Measurements from ENCODE around the gene ERLEC1.
"Not testable (repeated sequence)": the region's sequence is repeated elsewhere in the genome, so short reads cannot be mapped to it uniquely, and the experiment has no call there.

Gene ERLEC1

GRCh38 chr2:53811601-53812000, 24.8 kb downstream of the ERLEC1 start:
- no peak for TF ChIP-seq Cebpa-rat (IDR thresholded peaks at IDR 0.05)
- H3K9me3 ChIP-seq, result no peaks in the 10 kb centered on the region
- H3K4me3 ChIP-seq, result no peak overlapping the region
- no peak overlapping the region for H3K9ac ChIP-seq
- H3K4me1 ChIP-seq, result no peaks in the 10 kb centered on the region
- no peaks in the 10 kb centered on the region for H3K27me3 ChIP-seq
- H3K36me3 ChIP-seq, result peaks cover 83% of the 10 kb centered on the region
- H3K4me2 ChIP-seq, result no peak overlapping the region
- H3K27ac ChIP-seq, result no peak overlapping the region
- no peaks in the 10 kb centered on the region for H4K20me1 ChIP-seq

GRCh38 chr2:53813151-53813550, 26.3 kb downstream of the ERLEC1 start:
- Histone ChIP-seq H3K4me1 (no peaks in the 10 kb centered on the region), H3K9ac (no peak overlapping the region), H3K9me3 (no peaks in the 10 kb centered on the region), H3K4me2 (no peak overlapping the region), H3K36me3 (peaks cover 78% of the 10 kb centered on the region), H3K27ac (no peak overlapping the region), H4K20me1 (no peaks in the 10 kb centered on the region), H3K27me3 (no peaks in the 10 kb centered on the region), H3K4me3 (no peak overlapping the region)
- TF ChIP-seq Cebpa-rat (IDR thresholded peaks at IDR 0.05), result no peak

GRCh38 chr2:53818854-53819435, 32.1 kb downstream of the ERLEC1 start:
- Histone ChIP-seq H3K27me3 (no peaks in the 10 kb centered on the region), H3K4me1 (peaks cover 5% of the 10 kb centered on the region), H4K20me1 (no peaks in the 10 kb centered on the region), H3K9me3 (no peaks in the 10 kb centered on the region), H3K27ac (no peak overlapping the region), H3K4me2 (no peak overlapping the region), H3K36me3 (peaks cover 54% of the 10 kb centered on the region), H3K9ac (no peak overlapping the region), H3K4me3 (no peak overlapping the region)
- TF ChIP-seq Cebpa-rat (IDR thresholded peaks at IDR 0.05), result no peak

GRCh38 chr2:53819634-53820033, 32.8 kb downstream of the ERLEC1 start:
- H3K9ac ChIP-seq, result no peak overlapping the region
- TF ChIP-seq Cebpa-rat (IDR thresholded peaks at IDR 0.05), result no peak
- no peak overlapping the region for H3K4me2 ChIP-seq
- H3K9me3 ChIP-seq, result no peaks in the 10 kb centered on the region
- no peaks in the 10 kb centered on the region for H3K27me3 ChIP-seq
- H3K27ac ChIP-seq, result no peak overlapping the region
- no peaks in the 10 kb centered on the region for H4K20me1 ChIP-seq
- H3K36me3 ChIP-seq, result peaks cover 53% of the 10 kb centered on the region
- H3K4me1 ChIP-seq, result peaks cover 5% of the 10 kb centered on the region
- no peak overlapping the region for H3K4me3 ChIP-seq

GRCh38 chr2:53820048-53820447, 33.2 kb downstream of the ERLEC1 start:
- H3K4me1 ChIP-seq, result peaks cover 5% of the 10 kb centered on the region
- no peak for TF ChIP-seq Cebpa-rat (IDR thresholded peaks at IDR 0.05)

GRCh38 chr2:53820711-53821110, 33.9 kb downstream of the ERLEC1 start:
- H4K20me1 ChIP-seq, result no peaks in the 10 kb centered on the region
- no peak overlapping the region for H3K4me3 ChIP-seq
- H3K4me2 ChIP-seq, result no peak overlapping the region
- no peaks in the 10 kb centered on the region for H3K9me3 ChIP-seq
- no peak for TF ChIP-seq Cebpa-rat (IDR thresholded peaks at IDR 0.05)
- peaks cover 5% of the 10 kb centered on the region for H3K4me1 ChIP-seq
- H3K9ac ChIP-seq, result no peak overlapping the region
- H3K36me3 ChIP-seq, result peaks cover 43% of the 10 kb centered on the region
- H3K27me3 ChIP-seq, result no peaks in the 10 kb centered on the region
- no peak overlapping the region for H3K27ac ChIP-seq

More at GRCh38 chr2:53820048-53820447, 33.2 kb downstream of the ERLEC1 start:
- no peaks in the 10 kb centered on the region for H3K9me3 ChIP-seq
- H3K27ac ChIP-seq, result no peak overlapping the region
- no peaks in the 10 kb centered on the region for H4K20me1 ChIP-seq
- no peaks in the 10 kb centered on the region for H3K27me3 ChIP-seq
- no peak overlapping the region for H3K9ac ChIP-seq
- H3K4me3 ChIP-seq, result no peak overlapping the region
- H3K36me3 ChIP-seq, result peaks cover 49% of the 10 kb centered on the region
- H3K4me2 ChIP-seq, result no peak overlapping the region

DNA sequence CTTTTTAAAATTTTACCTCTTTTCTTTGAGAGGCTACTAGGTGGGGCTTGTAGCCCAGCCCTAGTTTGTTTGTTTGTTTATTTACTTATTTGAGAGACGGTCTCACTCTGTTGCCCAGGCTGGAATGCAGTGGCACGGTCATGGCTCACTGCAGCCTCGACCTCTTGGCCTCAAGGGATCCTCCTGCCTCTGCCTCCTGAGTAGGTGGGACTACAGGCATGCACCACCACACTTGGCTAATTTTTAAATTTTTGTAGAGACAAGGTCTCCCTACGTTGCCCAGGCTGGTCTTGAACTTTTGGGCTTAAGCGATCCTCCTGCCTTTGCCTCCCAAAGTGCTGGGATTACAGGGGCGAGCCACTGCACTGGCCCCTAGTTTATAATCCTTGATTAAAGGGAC, 35.0 kb downstream of the ERLEC1 start:
- Histone ChIP-seq H3K4me1 (peaks cover 5% of the 10 kb centered on the region), H3K36me3 (peaks cover 36% of the 10 kb centered on the region), H3K9me3 (no peaks in the 10 kb centered on the region), H3K27ac (no peak overlapping the region), H3K27me3 (no peaks in the 10 kb centered on the region), H3K4me3 (no peak overlapping the region), H3K9ac (no peak overlapping the region), H3K4me2 (no peak overlapping the region), H4K20me1 (no peaks in the 10 kb centered on the region)
- no peak for TF ChIP-seq Cebpa-rat (IDR thresholded peaks at IDR 0.05)

- H3K4me1 ChIP-seq, H3K4me3 ChIP-seq, H3K9ac ChIP-seq, H3K27me3 ChIP-seq, H4K20me1 ChIP-seq, H3K9me3 ChIP-seq, H3K4me2 ChIP-seq, H3K27ac ChIP-seq: not testable (repeated sequence)
- peaks cover 20% of the 10 kb centered on the region for H3K36me3 ChIP-seq
These were observed 36.8 kb downstream of the ERLEC1 start for GRCh38 chr2:53823639-53824038.

- H3K27me3 ChIP-seq, result no peaks in the 10 kb centered on the region
- TF ChIP-seq Cebpa-rat (IDR thresholded peaks at IDR 0.05), result no peak
- H4K20me1 ChIP-seq, result no peaks in the 10 kb centered on the region
- H3K9ac ChIP-seq, result no peak overlapping the region
- H3K4me3 ChIP-seq, result no peak overlapping the region
- H3K36me3 ChIP-seq, result peaks cover 10% of the 10 kb centered on the region; the same call in 1 of the 2 replicates
- no peak overlapping the region for H3K27ac ChIP-seq
- H3K4me2 ChIP-seq, result no peak overlapping the region
- peaks cover 5% of the 10 kb centered on the region for H3K4me1 ChIP-seq
- no peaks in the 10 kb centered on the region for H3K9me3 ChIP-seq
These were observed 39.2 kb downstream of the ERLEC1 start for GRCh38 chr2:53826030-53826410.

GRCh38 chr2:53826587-53827397, 39.9 kb downstream of the ERLEC1 start:
- Histone ChIP-seq H3K9ac (no peak overlapping the region), H3K4me2 (no peak overlapping the region), H3K36me3 (peaks cover 14% of the 10 kb centered on the region), H4K20me1 (no peaks in the 10 kb centered on the region), H3K9me3 (no peaks in the 10 kb centered on the region), H3K27me3 (no peaks in the 10 kb centered on the region), H3K4me3 (no peak overlapping the region), H3K27ac (no peak overlapping the region), H3K4me1 (peaks cover 3% of the 10 kb centered on the region)
- no peak for TF ChIP-seq Cebpa-rat (IDR thresholded peaks at IDR 0.05)
